BJ (cell line): Measurements from ENCODE around the gene EML6. TPM values are rescaled to one million over a fixed set of nuclear protein-coding genes. Genes with fewer than 3 reads are reported as not detected.

Source experiments
- CTCF ChIA-PET: fragments of 350-600 bp; formaldehyde crosslinking; extraction: SDS; loops from one replicate; lab custom pipeline; 2021; ENCODE audit warnings: antibody characterized with exemption, inconsistent platforms; lab: Yijun Ruan, JAX
- POLR2A ChIA-PET: fragments of 300-600 bp; sonication (Branson Sonifier 250); formaldehyde crosslinking; extraction: SDS; loops from one replicate; lab custom pipeline; 2021; ENCODE audit warnings: antibody characterized with exemption; lab: Charles Lee
- DNase-seq: peaks from one replicate; pipeline ENCODE4 v3.0.0-alpha.2; 2011; ENCODE audit warnings: low read depth
- H3K27me3 ChIP-seq: 2 replicates; pipeline ENCODE4 v1.6.0; 2011; ENCODE audit warnings: low read length; ENCODE audit not compliant: control insufficient read depth, insufficient read depth
- H3K36me3 ChIP-seq: 2 replicates; pipeline ENCODE4 v1.5.1; 2011; ENCODE audit warnings: low read length; ENCODE audit not compliant: control insufficient read depth, insufficient read depth
- H3K4me3 ChIP-seq: 2 replicates; pipeline ENCODE4 v1.5.1; 2011; ENCODE audit warnings: low read depth, mild to moderate bottlenecking, control low read depth, low read length
- CTCF ChIP-seq: IDR thresholded peaks from 2 replicates; pipeline ENCODE4 v1.5.1; 2011; ENCODE audit warnings: low read depth, mild to moderate bottlenecking, control low read depth, inconsistent platforms, low read length, moderate library complexity; ENCODE audit not compliant: insufficient read depth
- polyA plus RNA-seq: library from polyadenylated mRNA; depleted of rRNA; stranded (reverse); fragments of >200 nt; gene quantifications from 2 replicates; pipeline ENCODE4 v1.2.3, GENCODE V29; 2011

Gene EML6
- polyA plus RNA-seq, 1 experiment, result 0.18 TPM

- Histone ChIP-seq H3K4me3 (no peak overlapping the region), H3K36me3 (no peaks in the 10 kb centered on the region), H3K27me3 (no peaks in the 10 kb centered on the region)
- ChIA-PET CTCF (no interaction called here), POLR2A (no interaction called here)
- DNase-seq, result no peak
- TF ChIP-seq CTCF, result no peak
Observed at GRCh38 chr2:54881759-54882158, 158.3 kb downstream of the EML6 start.

- no peak for DNase-seq
- peaks cover 5% of the 10 kb centered on the region for H3K27me3 ChIP-seq
- TF ChIP-seq CTCF, result no peak
- H3K36me3 ChIP-seq, result no peaks in the 10 kb centered on the region
- CTCF ChIA-PET, result interaction anchor here (1.2 kb wide), 1 partner anchor 9 kb away, joined by 3 read pairs; no protein-coding TSS in a partner anchor
- POLR2A ChIA-PET, result no interaction called here
- H3K4me3 ChIP-seq, result no peak overlapping the region
Observed at GRCh38 chr2:54885891-54886290, 162.4 kb downstream of the EML6 start.

- no peak overlapping the region for H3K4me3 ChIP-seq
- no peak for DNase-seq
- no peaks in the 10 kb centered on the region for H3K36me3 ChIP-seq
- POLR2A ChIA-PET, result no interaction called here
- peaks cover 5% of the 10 kb centered on the region for H3K27me3 ChIP-seq
- no peak for TF ChIP-seq CTCF
- CTCF ChIA-PET, result no interaction called here
Observed at GRCh38 chr2:54887850-54888545, 164.5 kb downstream of the EML6 start.

- H3K27me3 ChIP-seq, result peaks cover 5% of the 10 kb centered on the region
- ChIA-PET CTCF (no interaction called here), POLR2A (no interaction called here)
- H3K4me3 ChIP-seq, result no peak overlapping the region
- TF ChIP-seq CTCF, result no peak
- DNase-seq, result no peak
- no peaks in the 10 kb centered on the region for H3K36me3 ChIP-seq
Observed at GRCh38 chr2:54889053-54889452, 165.6 kb downstream of the EML6 start.

- no peak for DNase-seq
- H3K27me3 ChIP-seq, result peaks cover 5% of the 10 kb centered on the region
- ChIA-PET POLR2A (no interaction called here), CTCF (interaction anchor here (2.1 kb wide), 1 partner anchor 8 kb away, joined by 4 read pairs; no protein-coding TSS in a partner anchor)
- H3K36me3 ChIP-seq, result no peaks in the 10 kb centered on the region
- no peak overlapping the region for H3K4me3 ChIP-seq
- TF ChIP-seq CTCF, result no peak
Observed at GRCh38 chr2:54891909-54892308, 168.4 kb downstream of the EML6 start.
